ENCODE data around the gene SNX9. TPM values are rescaled to one million over a fixed set of nuclear protein-coding genes. Genes with fewer than 3 reads are reported as not detected.

Gene SNX9
- total RNA-seq, 1 experiment from 2014 or later, result 31.3 TPM

DNA sequence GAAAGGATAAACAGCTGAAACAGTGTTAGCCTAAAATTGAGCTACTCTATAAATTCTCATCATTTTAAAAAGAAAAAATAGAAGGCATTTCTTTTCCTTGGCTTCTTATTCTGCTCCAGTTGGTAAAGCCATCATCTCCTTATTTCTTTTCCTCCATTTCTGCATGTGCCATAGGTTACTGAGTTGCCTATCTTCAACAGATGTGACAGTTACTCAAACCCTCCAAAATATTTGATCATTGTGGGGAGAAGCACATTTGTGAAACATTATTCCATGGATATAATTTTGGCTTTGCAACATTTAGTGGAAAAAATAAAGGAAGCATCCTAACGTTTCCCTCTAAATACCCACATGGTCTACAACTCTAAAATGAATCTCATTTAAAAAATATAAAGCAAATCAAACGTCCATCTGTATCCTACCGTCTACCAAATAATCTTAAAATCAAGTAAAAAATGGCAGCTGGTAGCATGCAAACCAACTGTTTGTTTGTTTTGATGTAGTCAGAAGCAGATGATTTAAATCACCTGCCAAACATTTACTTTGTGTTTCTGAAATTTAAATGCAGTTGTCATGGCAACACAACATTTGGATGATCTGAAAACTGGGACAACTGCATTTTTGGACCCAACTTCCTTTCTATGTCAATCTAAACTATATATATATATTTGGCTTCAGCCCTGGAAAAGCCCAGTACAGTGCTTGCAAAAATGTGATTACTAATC is 16.8 kb upstream of the SNX9 start:
- Histone ChIP-seq H2BK12ac (ENCODE audit: insufficient read length, low read depth, low read length) (no peak overlapping the region), H3K27ac (ENCODE audit: insufficient read length, low read depth, low read length) (no peak overlapping the region), H2AK5ac (ENCODE audit: insufficient read length, low read length) (no peak overlapping the region), H3K79me2 (ENCODE audit: insufficient read depth, low read length) (no peaks in the 10 kb centered on the region), H3T11ph (ENCODE audit: low read length) (no peak overlapping the region), H3K4me1 (ENCODE audit: insufficient read depth, low read length) (no peaks in the 10 kb centered on the region), H2BK15ac (ENCODE audit: low read depth, low read length) (no peak overlapping the region), H4K8ac (replicated peaks; ENCODE audit: insufficient read length, low read depth, low read length) (no peak overlapping the region), H2BK20ac (ENCODE audit: low read depth, low read length, poor library complexity, severe bottlenecking) (no peak overlapping the region), H2BK5ac (ENCODE audit: insufficient read length, low read length) (no peak overlapping the region), H3K4me2 (ENCODE audit: insufficient read depth, insufficient read length, low read length) (no peak overlapping the region), H4K91ac (ENCODE audit: insufficient read length, low read depth, low read length) (no peak overlapping the region), H3K79me1 (ENCODE audit: insufficient read depth, low read depth, low read length, poor library complexity, severe bottlenecking) (no peaks in the 10 kb centered on the region), H4K20me1 (ENCODE audit: control insufficient read depth, insufficient read depth, insufficient read length) (no peaks in the 10 kb centered on the region), H3K23me2 (ENCODE audit: insufficient read length, low read depth, low read length, poor library complexity, severe bottlenecking) (no peaks in the 10 kb centered on the region), H3K4ac (ENCODE audit: low read depth, low read length) (no peak overlapping the region), H3K27me3 (ENCODE audit: insufficient read depth, low read length) (no peaks in the 10 kb centered on the region), H3K56ac (ENCODE audit: insufficient read length, low read depth, low read length) (no peak overlapping the region), H2BK120ac (ENCODE audit: low read depth, low read length, poor library complexity, severe bottlenecking) (no peak overlapping the region), H3K9me3 (ENCODE audit: control insufficient read depth, low read depth, low read length) (peaks cover 4% of the 10 kb centered on the region), H4K5ac (ENCODE audit: insufficient read length, low read depth, low read length) (no peak overlapping the region), H3K23ac (ENCODE audit: insufficient read length, low read depth, low read length) (no peak overlapping the region), H3K14ac (ENCODE audit: insufficient read depth, low read length) (no peak overlapping the region), H3K9ac (ENCODE audit: extremely low read depth, insufficient read length, low read length) (no peak overlapping the region), H3K18ac (ENCODE audit: insufficient read length, low read depth, low read length) (no peak overlapping the region), H2AFZ (ENCODE audit: low read length) (no peak overlapping the region)
- H3K27me3 Mint-ChIP-seq (ENCODE audit: low read depth), result no peaks in the 10 kb centered on the region; the same call in 1 of the 2 replicates
- H3K27ac Mint-ChIP-seq, result no peak overlapping the region
- H3K4me3 Mint-ChIP-seq, result no peak overlapping the region
- TF ChIP-seq CTCF (conservative IDR thresholded peaks at IDR 0.05), result no peak
- no peaks in the 10 kb centered on the region; a peak in 1 of 7 replicates for H3K36me3 Mint-ChIP-seq (ENCODE audit: insufficient read depth in 1 of 3, low read depth in 3 of 3)
- DNase-seq, result no peak
- peaks cover 5 to 7% of the 10 kb centered on the region in 2 experiments for H3K9me3 Mint-ChIP-seq
- peaks cover 3% of the 10 kb centered on the region in 2 experiments; a peak in 2 of 4 replicates for H3K4me1 Mint-ChIP-seq
- WGBS (ENCODE audit: extremely low coverage, insufficient read length, low lambda C conversion rate), result 100% methylated on average over 2 of the region's 3 CpGs

All from H9 (cell line).